Thyroid gland (tissue), 4 donors: ENCODE measurements around the gene BAK1. TPM values are rescaled to one million over a fixed set of nuclear protein-coding genes. Genes with fewer than 3 reads are reported as not detected.
"Not testable (repeated sequence)": the region's sequence is repeated elsewhere in the genome, so short reads cannot be mapped to it uniquely, and the experiment has no call there.

ENCODE experiments used
- DNase-seq, 2 donors: peaks; one replicate each; pipeline ENCODE4 v3.0.0-alpha.2; 2019
- H3K27ac ChIP-seq, 3 donors: fragments of 200-600 bp; sonication (generic); 1 replicate in 2 of 3; 2 replicates in 1 of 3; pipeline ENCODE4 v1.5.1; 2016 to 2019; ENCODE audit warnings: mild to moderate bottlenecking in 1 of 3, moderate library complexity in 1 of 3
- H3K27me3 ChIP-seq: fragments of 200-600 bp; sonication (generic); one replicate; pipeline ENCODE4 v1.5.1; 2019
- H3K36me3 ChIP-seq, 2 donors: fragments of 200-600 bp; sonication (generic); one replicate each; pipeline ENCODE4 v1.5.1; 2016 to 2019
- H3K4me1 ChIP-seq, 2 donors: fragments of 200-600 bp; sonication (generic); one replicate each; pipeline ENCODE4 v1.5.1; 2017 to 2019
- H3K4me3 ChIP-seq, 3 donors: fragments of 200-600 bp; sonication (generic); replicated peaks in 1 of 3; 1 replicate in 2 of 3; 2 replicates in 1 of 3; pipeline ENCODE4 v1.5.1; 2016; ENCODE audit warnings: mild to moderate bottlenecking in 1 of 3
- H3K9me3 ChIP-seq: fragments of 200-600 bp; sonication (generic); one replicate; pipeline ENCODE4 v1.5.1; 2017
- POLR2A ChIP-seq, 2 donors: fragments of 450-650 bp; IDR thresholded peaks; one replicate each; pipeline ENCODE4 v1.6.1; 2017; ENCODE audit warnings: antibody characterized with exemption in 2 of 2, mild to moderate bottlenecking in 2 of 2, moderate library complexity in 1 of 2
- WGBS, 2 donors: methylation state at CpG; one replicate each; pipeline ENCODE4 v1.1.5; 2017; 5-methylcytosine and 5-hydroxymethylcytosine counted together
- intact Hi-C: fragments of 100-400 bp; cut with DNase I; formaldehyde crosslinking; loops from one replicate; pipeline ENCODE4 v1.15.1; 2023
- total RNA-seq, 4 donors: library from RNA; depleted of rRNA; stranded (reverse); fragments of >200 nt; gene quantifications; one replicate each; pipeline ENCODE4 v1.2.3, GENCODE V29; 2016
- TF ChIP-seq, protein P1 (sequence below), 6 experiments: fragments of 200-600 bp in 3 of 6; fragments of 450-650 bp in 3 of 6; sonication (generic) in 3 of 6; IDR thresholded peaks; one replicate each; pipeline ENCODE4 v1.5.1; 2016 to 2019; ENCODE audit warnings: antibody characterized with exemption in 6 of 6, mild to moderate bottlenecking in 2 of 6, inconsistent platforms in 1 of 6, moderate library complexity in 1 of 6

Gene BAK1
- total RNA-seq, 4 donors from 2014 or later: 2.3 to 8.5 (median 4.6) TPM

GRCh38 chr6:33549196-33549595, 30.9 kb downstream of the BAK1 start:
- Histone ChIP-seq H3K4me1 (no peaks in the 10 kb centered on the region), H3K27me3 (no peaks in the 10 kb centered on the region), H3K27ac (no peak overlapping the region), H3K4me3 (no peak overlapping the region), H3K9me3 (no peaks in the 10 kb centered on the region), H3K36me3 (no peaks in the 10 kb centered on the region)
- intact Hi-C loops: no loop called here
- no peak for TF ChIP-seq POLR2A (IDR thresholded peaks at IDR 0.05)
- TF ChIP-seq, protein P1, sequence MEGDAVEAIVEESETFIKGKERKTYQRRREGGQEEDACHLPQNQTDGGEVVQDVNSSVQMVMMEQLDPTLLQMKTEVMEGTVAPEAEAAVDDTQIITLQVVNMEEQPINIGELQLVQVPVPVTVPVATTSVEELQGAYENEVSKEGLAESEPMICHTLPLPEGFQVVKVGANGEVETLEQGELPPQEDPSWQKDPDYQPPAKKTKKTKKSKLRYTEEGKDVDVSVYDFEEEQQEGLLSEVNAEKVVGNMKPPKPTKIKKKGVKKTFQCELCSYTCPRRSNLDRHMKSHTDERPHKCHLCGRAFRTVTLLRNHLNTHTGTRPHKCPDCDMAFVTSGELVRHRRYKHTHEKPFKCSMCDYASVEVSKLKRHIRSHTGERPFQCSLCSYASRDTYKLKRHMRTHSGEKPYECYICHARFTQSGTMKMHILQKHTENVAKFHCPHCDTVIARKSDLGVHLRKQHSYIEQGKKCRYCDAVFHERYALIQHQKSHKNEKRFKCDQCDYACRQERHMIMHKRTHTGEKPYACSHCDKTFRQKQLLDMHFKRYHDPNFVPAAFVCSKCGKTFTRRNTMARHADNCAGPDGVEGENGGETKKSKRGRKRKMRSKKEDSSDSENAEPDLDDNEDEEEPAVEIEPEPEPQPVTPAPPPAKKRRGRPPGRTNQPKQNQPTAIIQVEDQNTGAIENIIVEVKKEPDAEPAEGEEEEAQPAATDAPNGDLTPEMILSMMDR (IDR thresholded peaks at IDR 0.05): no peak
- no peak for DNase-seq
- WGBS, 2 donors: 52 to 62% methylated on average over 8 of the region's 8 CpGs

DNA sequence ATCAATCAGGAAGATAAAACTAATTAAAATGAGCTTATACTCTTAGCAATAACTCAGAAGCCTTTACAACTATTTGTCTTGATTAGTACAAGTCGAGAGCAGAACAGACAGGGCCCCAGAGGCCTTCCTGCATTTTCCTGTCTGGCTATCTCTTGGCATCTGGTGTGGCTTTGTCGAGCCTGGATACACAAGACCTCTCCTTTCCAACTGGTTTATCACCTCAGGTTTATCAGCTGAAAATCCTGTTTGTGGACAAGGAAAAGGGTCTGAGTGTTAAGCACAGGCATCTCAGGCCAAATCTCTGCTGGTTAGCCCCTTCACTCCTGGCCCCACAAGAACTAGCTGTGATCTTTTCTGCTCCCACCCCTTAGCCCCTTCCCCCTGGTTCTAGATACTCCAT, 32.6 kb downstream of the BAK1 start:
- Histone ChIP-seq H3K4me1 (no peaks in the 10 kb centered on the region), H3K9me3 (no peaks in the 10 kb centered on the region), H3K27ac (no peak overlapping the region), H3K36me3 (no peaks in the 10 kb centered on the region), H3K27me3 (no peaks in the 10 kb centered on the region), H3K4me3 (no peak overlapping the region)
- DNase-seq: no peak
- TF ChIP-seq, protein P1 (IDR thresholded peaks at IDR 0.05): no peak
- no peak for TF ChIP-seq POLR2A (IDR thresholded peaks at IDR 0.05)
- intact Hi-C loops: no loop called here
- WGBS, 2 donors: 29 to 36% methylated on average over 2 of the region's 2 CpGs

- H3K4me3 ChIP-seq: no peak overlapping the region
- H3K4me1 ChIP-seq: no peaks in the 10 kb centered on the region
- no peak for DNase-seq
- intact Hi-C loops: no loop called here
- H3K9me3 ChIP-seq: no peaks in the 10 kb centered on the region
- H3K27ac ChIP-seq: no peak overlapping the region
- H3K36me3 ChIP-seq: no peaks in the 10 kb centered on the region
- WGBS, 2 donors: 81% methylated on average over 5 of the region's 5 CpGs
- H3K27me3 ChIP-seq: no peaks in the 10 kb centered on the region
- TF ChIP-seq POLR2A (IDR thresholded peaks at IDR 0.05): no peak
- TF ChIP-seq, protein P1 (IDR thresholded peaks at IDR 0.05): no peak
Measured at GRCh38 chr6:33546766-33547165, 33.3 kb downstream of the BAK1 start.

DNA sequence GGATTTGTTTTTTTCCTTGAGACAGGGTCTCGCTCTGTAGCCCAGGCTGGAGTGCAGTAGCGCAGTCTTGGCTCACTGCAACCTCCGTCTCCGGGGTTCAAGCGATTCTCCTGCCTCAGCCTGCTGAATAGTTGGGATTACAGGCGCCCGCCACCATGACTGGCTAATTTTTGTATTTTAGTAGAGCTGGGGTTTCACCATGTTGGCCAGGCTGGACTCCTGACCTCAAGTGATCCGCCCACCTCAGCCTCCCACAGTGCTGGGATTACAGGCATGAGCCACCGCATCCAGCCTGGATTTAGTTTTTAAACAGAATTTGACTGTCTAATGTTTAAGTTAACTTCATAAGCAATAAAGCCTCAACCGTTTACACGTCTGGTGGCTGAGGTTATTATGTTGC, 34.8 kb downstream of the BAK1 start:
- H3K9me3 ChIP-seq, H3K4me1 ChIP-seq, H3K4me3 ChIP-seq, DNase-seq, H3K27me3 ChIP-seq, intact Hi-C loops, H3K27ac ChIP-seq, H3K36me3 ChIP-seq: not testable (repeated sequence)
- WGBS, 2 donors: 83 to 89% methylated on average over 11 of the region's 11 CpGs

DNA sequence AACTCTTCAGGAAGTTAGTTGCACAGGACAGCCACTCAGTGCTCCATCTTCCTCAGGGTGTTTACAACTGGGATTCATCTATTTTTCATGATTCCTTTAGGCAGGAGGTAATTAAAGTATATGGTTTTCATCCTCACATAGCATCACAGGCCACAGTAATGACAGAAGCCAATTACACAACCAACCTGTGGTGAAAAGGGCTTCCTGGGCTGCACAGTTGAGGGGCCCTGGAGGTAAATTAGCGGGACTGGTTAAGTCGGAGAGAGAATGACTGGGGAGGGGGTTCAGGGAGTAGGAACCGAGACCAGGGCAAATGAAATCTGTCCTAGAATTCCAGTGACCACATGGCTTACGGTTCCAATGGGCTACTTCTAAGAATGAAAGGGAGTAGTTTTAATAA, 37.0 kb downstream of the BAK1 start:
- H3K27ac ChIP-seq: no peak overlapping the region
- H3K4me1 ChIP-seq: no peaks in the 10 kb centered on the region
- no peak for TF ChIP-seq POLR2A (IDR thresholded peaks at IDR 0.05)
- TF ChIP-seq, protein P1 (IDR thresholded peaks at IDR 0.05): no peak
- 73 to 77% methylated on average over 4 of the region's 4 CpGs for WGBS, 2 donors
- H3K4me3 ChIP-seq: no peak overlapping the region
- no peaks in the 10 kb centered on the region for H3K36me3 ChIP-seq
- DNase-seq: no peak
- intact Hi-C loops: no loop called here
- no peaks in the 10 kb centered on the region for H3K9me3 ChIP-seq
- H3K27me3 ChIP-seq: no peaks in the 10 kb centered on the region

- no peaks in the 10 kb centered on the region for H3K36me3 ChIP-seq
- no peak overlapping the region for H3K27ac ChIP-seq
- no peak for DNase-seq
- 86 to 93% methylated on average over 1 of the region's 1 CpG for WGBS, 2 donors
- no peak overlapping the region for H3K4me3 ChIP-seq
- no peaks in the 10 kb centered on the region for H3K4me1 ChIP-seq
- intact Hi-C loops: no loop called here
- no peak for TF ChIP-seq POLR2A (IDR thresholded peaks at IDR 0.05)
- TF ChIP-seq, protein P1 (IDR thresholded peaks at IDR 0.05): no peak
- no peaks in the 10 kb centered on the region for H3K9me3 ChIP-seq
- H3K27me3 ChIP-seq: no peaks in the 10 kb centered on the region
Measured at GRCh38 chr6:33540768-33541167, 39.3 kb downstream of the BAK1 start.
